C4-2B (cell line): Measurements from ENCODE around the gene FMNL2.

ENCODE experiments used
- H3K27ac ChIP-seq: fragments of 450-650 bp; 2 replicates; pipeline ENCODE4 v1.5.1; 2017
- ZFX ChIP-seq: fragments of 450-650 bp; IDR thresholded peaks from 2 replicates; pipeline ENCODE4 v1.6.1; 2017
- TF ChIP-seq, protein P1 (sequence below): fragments of 450-650 bp; conservative IDR thresholded peaks from 2 replicates; pipeline ENCODE4 v1.5.1; 2017; ENCODE audit warnings: mild to moderate bottlenecking

FMNL2 gene

DNA sequence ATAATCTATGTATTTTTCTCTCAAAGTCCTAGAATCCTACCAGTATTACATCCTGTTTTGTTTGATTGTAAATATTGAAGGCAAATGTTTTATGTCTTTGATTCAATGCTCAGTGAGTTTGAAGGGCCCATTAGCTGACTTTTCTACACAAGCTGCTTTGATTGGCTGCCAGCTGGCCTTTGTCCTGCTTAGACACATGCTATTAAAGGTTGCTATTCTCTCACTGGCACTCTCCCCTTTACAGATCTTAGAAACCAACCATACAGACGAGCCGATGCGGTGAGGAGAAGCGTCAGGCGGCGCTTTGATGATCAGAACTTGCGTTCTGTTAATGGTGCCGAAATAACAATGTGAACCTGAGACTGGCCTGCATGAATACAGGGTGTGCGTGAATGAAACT, 312.6 kb downstream of the FMNL2 start:
- TF ChIP-seq ZFX: no peak
- TF ChIP-seq, protein P1, sequence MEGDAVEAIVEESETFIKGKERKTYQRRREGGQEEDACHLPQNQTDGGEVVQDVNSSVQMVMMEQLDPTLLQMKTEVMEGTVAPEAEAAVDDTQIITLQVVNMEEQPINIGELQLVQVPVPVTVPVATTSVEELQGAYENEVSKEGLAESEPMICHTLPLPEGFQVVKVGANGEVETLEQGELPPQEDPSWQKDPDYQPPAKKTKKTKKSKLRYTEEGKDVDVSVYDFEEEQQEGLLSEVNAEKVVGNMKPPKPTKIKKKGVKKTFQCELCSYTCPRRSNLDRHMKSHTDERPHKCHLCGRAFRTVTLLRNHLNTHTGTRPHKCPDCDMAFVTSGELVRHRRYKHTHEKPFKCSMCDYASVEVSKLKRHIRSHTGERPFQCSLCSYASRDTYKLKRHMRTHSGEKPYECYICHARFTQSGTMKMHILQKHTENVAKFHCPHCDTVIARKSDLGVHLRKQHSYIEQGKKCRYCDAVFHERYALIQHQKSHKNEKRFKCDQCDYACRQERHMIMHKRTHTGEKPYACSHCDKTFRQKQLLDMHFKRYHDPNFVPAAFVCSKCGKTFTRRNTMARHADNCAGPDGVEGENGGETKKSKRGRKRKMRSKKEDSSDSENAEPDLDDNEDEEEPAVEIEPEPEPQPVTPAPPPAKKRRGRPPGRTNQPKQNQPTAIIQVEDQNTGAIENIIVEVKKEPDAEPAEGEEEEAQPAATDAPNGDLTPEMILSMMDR: no peak
- H3K27ac ChIP-seq: no peak overlapping the region

DNA sequence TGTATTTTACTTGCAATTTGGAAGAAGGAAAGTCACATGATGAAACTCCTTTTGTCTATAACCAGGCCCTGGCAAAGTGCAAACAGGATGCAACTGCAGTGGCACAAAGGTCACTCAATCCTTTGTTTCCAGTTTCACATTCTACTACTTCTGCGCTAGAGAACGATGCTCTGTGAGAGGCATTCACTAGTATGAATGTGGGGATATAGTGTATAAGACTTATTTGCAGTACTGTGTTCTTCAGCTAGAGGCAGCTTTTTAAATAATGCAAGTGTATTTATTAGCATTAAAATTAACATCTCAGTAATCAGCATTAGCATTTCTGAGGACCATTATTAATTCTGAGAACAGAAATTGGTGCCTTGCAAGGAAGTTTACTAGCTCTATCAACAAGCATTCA, 313.4 kb downstream of the FMNL2 start:
- TF ChIP-seq, protein P1: peak; percentile 22
- TF ChIP-seq ZFX: no peak
- no peak overlapping the region for H3K27ac ChIP-seq

DNA sequence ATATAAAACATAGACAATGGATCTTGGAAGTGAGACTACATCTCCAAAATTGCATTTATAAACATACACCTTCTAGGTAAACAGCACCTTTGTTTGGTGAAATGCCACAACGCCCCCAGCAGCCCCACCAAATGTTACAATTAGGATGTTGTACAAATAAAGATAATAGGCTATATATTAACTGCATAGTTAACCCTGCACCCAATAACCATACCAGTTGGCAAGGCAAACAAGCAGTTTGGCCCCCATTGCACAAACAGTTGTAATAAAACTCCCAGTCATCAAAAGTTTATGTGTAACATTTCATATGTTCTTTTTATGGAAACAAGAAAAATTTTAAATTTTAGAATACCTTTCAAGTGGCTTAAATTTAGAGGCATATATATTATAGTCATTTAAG, 315.0 kb downstream of the FMNL2 start:
- no peak overlapping the region for H3K27ac ChIP-seq
- TF ChIP-seq ZFX: no peak
- TF ChIP-seq, protein P1: no peak

DNA sequence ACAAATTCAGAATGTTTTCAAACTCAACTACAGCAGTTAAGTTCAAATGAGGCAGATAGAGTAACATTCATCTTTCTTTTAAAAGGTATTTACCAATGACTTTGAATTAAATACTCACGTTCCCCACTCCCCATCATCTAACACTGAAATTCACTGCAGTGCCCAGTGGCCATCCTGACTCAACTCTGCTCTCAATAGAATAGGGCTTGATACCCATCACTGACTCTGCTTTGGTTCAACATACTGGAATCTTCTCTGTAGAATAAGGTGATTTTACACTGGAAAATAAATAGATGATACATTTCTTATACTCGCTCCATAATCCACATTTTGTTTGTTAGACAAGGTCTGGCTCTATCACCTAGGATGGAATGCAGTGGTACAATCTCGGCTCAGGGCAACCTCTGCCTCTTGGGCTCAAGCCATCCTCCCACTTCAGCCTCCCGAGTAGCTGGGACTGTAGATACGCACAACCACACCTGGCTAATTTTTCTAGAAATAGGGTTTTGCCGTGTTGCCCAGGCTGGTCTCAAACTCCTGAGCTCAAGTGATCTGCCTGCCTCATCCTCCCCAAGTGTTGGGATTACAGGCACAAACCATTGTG, 315.9 kb downstream of the FMNL2 start:
- TF ChIP-seq, protein P1: no peak
- TF ChIP-seq ZFX: no peak
- no peak overlapping the region for H3K27ac ChIP-seq

DNA sequence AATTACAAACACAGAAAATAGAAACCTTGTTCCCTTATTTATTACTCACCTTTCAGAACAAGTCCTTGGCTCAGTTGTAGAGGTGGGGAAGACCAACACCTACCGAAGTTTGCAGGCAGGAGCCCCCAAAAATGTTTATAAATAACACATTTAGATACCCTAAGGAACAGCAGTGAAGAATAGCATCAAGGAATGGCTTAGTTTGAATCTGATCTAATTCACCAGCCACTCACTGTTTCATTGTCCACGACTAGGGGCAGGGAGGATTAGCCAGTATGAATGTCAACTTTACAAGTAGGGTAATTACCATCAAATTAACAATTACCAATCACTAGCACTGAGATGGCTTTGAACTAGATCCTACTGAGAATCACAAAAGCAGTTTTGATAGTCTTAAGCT, 316.9 kb downstream of the FMNL2 start:
- TF ChIP-seq ZFX: no peak
- TF ChIP-seq, protein P1: no peak
- H3K27ac ChIP-seq: no peak overlapping the region

DNA sequence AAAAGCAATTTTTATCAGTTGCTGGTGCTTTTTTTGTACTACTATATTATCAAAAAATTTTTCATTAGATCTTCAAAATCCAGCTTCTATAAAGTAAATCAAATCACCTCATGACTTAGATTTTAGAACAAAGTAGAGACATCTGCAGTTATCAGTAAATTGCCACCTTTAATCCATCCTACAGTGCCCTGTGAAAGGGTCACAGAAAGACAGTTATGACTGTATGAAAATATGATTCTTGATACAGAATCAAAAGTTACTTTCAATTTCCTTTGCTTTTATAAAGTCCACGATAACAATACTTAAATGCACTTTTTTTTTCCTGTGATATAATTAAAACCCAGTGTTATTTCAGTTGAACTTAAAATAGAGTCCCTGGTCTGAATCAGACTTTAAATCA, 320.9 kb downstream of the FMNL2 start:
- TF ChIP-seq ZFX: no peak
- TF ChIP-seq, protein P1: no peak

DNA sequence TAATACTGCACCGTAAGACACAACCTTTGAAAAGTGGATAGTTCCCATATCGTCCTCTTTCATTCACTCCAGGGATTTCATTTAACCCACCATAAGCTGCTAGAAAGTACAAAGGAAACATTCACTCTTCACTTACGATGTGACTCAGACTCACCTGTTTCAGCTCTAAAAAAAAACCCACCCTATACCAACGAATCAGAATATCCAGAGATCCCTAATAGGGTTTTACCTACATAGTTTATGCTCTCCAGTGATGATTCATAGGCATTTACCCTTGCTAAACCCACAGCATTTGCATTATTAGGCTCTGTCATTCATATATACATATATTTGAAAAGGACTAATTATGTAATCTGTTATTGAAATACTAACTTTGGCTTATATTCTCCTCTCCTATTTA, 322.1 kb downstream of the FMNL2 start:
- no peak for TF ChIP-seq ZFX
- TF ChIP-seq, protein P1: no peak
- H3K27ac ChIP-seq: no peak overlapping the region

More for the DNA sequence above, 320.9 kb downstream of the FMNL2 start:
- H3K27ac ChIP-seq: no peak overlapping the region
